Neural cell (in vitro differentiated cells): ENCODE data around the gene AK5. TPM values are rescaled to one million over a fixed set of nuclear protein-coding genes. Genes with fewer than 3 reads are reported as not detected.

Experiments used
- H2AFZ ChIP-seq: fragments of 200-600, 300-800 bp; sonication (generic), shearing (Covaris generic); 2 replicates; pipeline ENCODE4 v1.6.0; 2014; ENCODE audit warnings: low read depth, mild to moderate bottlenecking, antibody characterized with exemption, low read length, moderate library complexity
- H3F3A ChIP-seq: fragments of 200-600 bp; shearing (Covaris generic); 2 replicates; pipeline ENCODE4 v1.6.1; 2016; ENCODE audit warnings: mild to moderate bottlenecking, moderate library complexity, mixed read lengths, antibody characterized with exemption, low read length; ENCODE audit not compliant: insufficient read depth, poor library complexity, severe bottlenecking
- H3K27ac ChIP-seq: fragments of 200-600, 300-800 bp; sonication (generic), shearing (Covaris generic); 2 replicates; pipeline ENCODE4 v1.5.1; 2014; ENCODE audit warnings: mild to moderate bottlenecking, low read length, moderate library complexity
- H3K27me3 ChIP-seq: fragments of 300-800, 200-600 bp; sonication (generic), shearing (Covaris generic); 2 replicates; pipeline ENCODE4 v1.6.0; 2014; ENCODE audit warnings: mild to moderate bottlenecking, low read depth, low read length, moderate library complexity; ENCODE audit not compliant: insufficient read depth
- H3K36me3 ChIP-seq: fragments of 300-800, 200-600 bp; sonication (generic), shearing (Covaris generic); 2 replicates; pipeline ENCODE4 v1.5.1; 2014; ENCODE audit warnings: mild to moderate bottlenecking, antibody characterized with exemption, low read length, moderate library complexity; ENCODE audit not compliant: insufficient read depth
- H3K4me2 ChIP-seq: fragments of 300-800, 200-600 bp; sonication (generic), shearing (Covaris generic); 2 replicates; pipeline ENCODE4 v1.6.0; 2014; ENCODE audit warnings: mild to moderate bottlenecking, low read length
- H3K4me3 ChIP-seq: fragments of 300-800, 200-600 bp; sonication (generic), shearing (Covaris generic); 2 replicates; pipeline ENCODE4 v1.5.1; 2014; ENCODE audit warnings: mild to moderate bottlenecking, low read length, moderate library complexity
- H3K79me2 ChIP-seq: fragments of 200-600 bp; shearing (Covaris generic); replicated peaks from 2 replicates; pipeline ENCODE4 v1.6.0; 2014; ENCODE audit warnings: mild to moderate bottlenecking, low read length, moderate library complexity; ENCODE audit not compliant: insufficient read depth
- H3K9ac ChIP-seq: fragments of 300-800, 200-600 bp; sonication (generic), shearing (Covaris generic); 2 replicates; pipeline ENCODE4 v1.6.1; 2016; ENCODE audit warnings: mild to moderate bottlenecking, low read length, mixed read lengths
- H3K9me2 ChIP-seq: fragments of 200-600 bp; shearing (Covaris generic); 2 replicates; pipeline ENCODE4 v1.6.1; 2016; ENCODE audit warnings: mild to moderate bottlenecking, low read length, mixed read lengths; ENCODE audit not compliant: insufficient read depth
- H3K9me3 ChIP-seq: fragments of 200-600, 300-800 bp; sonication (generic), shearing (Covaris generic); 2 replicates; pipeline ENCODE4 v1.6.1; 2016; ENCODE audit warnings: mild to moderate bottlenecking, mixed run types, low read length, moderate library complexity, mixed read lengths
- H4K20me1 ChIP-seq: fragments of 200-600 bp; shearing (Covaris generic); 2 replicates; pipeline ENCODE4 v1.6.1; 2016; ENCODE audit warnings: mild to moderate bottlenecking, mixed run types; ENCODE audit not compliant: insufficient read depth
- EP300 ChIP-seq: fragments of 450-650 bp; conservative IDR thresholded peaks from 2 replicates; pipeline ENCODE4 v1.6.1; 2014; ENCODE audit warnings: antibody characterized with exemption, mild to moderate bottlenecking, moderate library complexity; ENCODE audit not compliant: poor library complexity, severe bottlenecking
- EZH2 ChIP-seq: fragments of 200-600, 300-800 bp; shearing (Covaris generic), sonication (generic); IDR thresholded peaks from 2 replicates; pipeline ENCODE4 v1.6.1; 2014; ENCODE audit warnings: antibody characterized with exemption, low read length, borderline replicate concordance, mild to moderate bottlenecking; ENCODE audit not compliant: insufficient read depth, poor library complexity, severe bottlenecking
- MXI1 ChIP-seq: fragments of 450-650 bp; conservative IDR thresholded peaks from 2 replicates; pipeline ENCODE4 v1.6.1; 2014; ENCODE audit warnings: antibody characterized with exemption, mild to moderate bottlenecking; ENCODE audit not compliant: poor library complexity, severe bottlenecking
- POLR2AphosphoS5 ChIP-seq: IDR thresholded peaks from 2 replicates; pipeline ENCODE4 v1.6.1; 2012
- RAD21 ChIP-seq: fragments of 450-650 bp; conservative IDR thresholded peaks from 2 replicates; pipeline ENCODE4 v1.6.1; 2014; ENCODE audit warnings: antibody characterized with exemption, mild to moderate bottlenecking, moderate library complexity
- SMC3 ChIP-seq: fragments of 450-650 bp; conservative IDR thresholded peaks from 2 replicates; pipeline ENCODE4 v1.6.1; 2014; ENCODE audit warnings: antibody characterized with exemption, mild to moderate bottlenecking, moderate library complexity; ENCODE audit not compliant: poor library complexity
- TAF1 ChIP-seq: IDR thresholded peaks from 2 replicates; pipeline ENCODE4 v1.6.1; 2012; ENCODE audit warnings: low read depth
- polyA plus RNA-seq: library from polyadenylated mRNA; depleted of rRNA; stranded (reverse); fragments of >200 nt; gene quantifications from 2 replicates; pipeline ENCODE4 v1.2.3, GENCODE V29; 2014
- TF ChIP-seq, protein P1 (sequence below): fragments of 450-650 bp; IDR thresholded peaks from 2 replicates; pipeline ENCODE4 v1.5.1; 2014; ENCODE audit warnings: antibody characterized with exemption, mild to moderate bottlenecking, moderate library complexity; ENCODE audit not compliant: poor library complexity, severe bottlenecking
- TF ChIP-seq, protein P2 (sequence below): IDR thresholded peaks from 2 replicates; pipeline ENCODE4 v1.6.1; 2012; ENCODE audit warnings: borderline replicate concordance

The AK5 gene
- polyA plus RNA-seq, 1 donor from 2014 or later = 7.1 TPM

- no peaks in the 10 kb centered on the region for H3K36me3 ChIP-seq
- H3K4me3 ChIP-seq = no peak overlapping the region
- H3K27me3 ChIP-seq = no peaks in the 10 kb centered on the region
- no peak overlapping the region for H2AFZ ChIP-seq
- no peak overlapping the region for H3K27ac ChIP-seq
- H4K20me1 ChIP-seq = no peaks in the 10 kb centered on the region
- H3F3A ChIP-seq = no peaks in the 10 kb centered on the region
- no peak overlapping the region for H3K4me2 ChIP-seq
- no peak for TF ChIP-seq MXI1
- H3K9ac ChIP-seq = no peak overlapping the region
- no peaks in the 10 kb centered on the region for H3K9me3 ChIP-seq
- H3K9me2 ChIP-seq = no peaks in the 10 kb centered on the region
- no peaks in the 10 kb centered on the region for H3K79me2 ChIP-seq
Observed at GRCh38 chr1:77370583-77371306, 88.9 kb downstream of the AK5 start.

DNA sequence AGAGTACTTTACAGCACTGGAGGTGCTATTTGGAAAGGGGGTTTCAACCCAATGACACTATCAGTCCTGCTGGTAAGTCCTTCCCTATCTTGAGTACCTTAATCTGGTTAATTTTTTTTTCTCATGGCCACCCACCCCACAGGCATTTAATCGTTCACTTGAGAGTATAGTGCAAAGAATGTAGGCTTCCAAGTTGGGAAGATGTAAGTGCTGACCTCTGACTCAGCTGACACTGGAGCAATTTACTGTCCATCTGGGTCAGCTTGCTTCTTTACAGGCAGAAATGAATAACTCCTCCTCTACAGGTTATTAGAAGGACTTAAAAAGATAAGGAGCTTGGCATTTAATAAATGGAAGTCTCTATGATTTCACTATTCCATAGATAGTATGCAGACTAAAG lies 89.6 kb downstream of the AK5 start:
- Histone ChIP-seq H3K27me3 (no peaks in the 10 kb centered on the region), H2AFZ (no peak overlapping the region), H3K36me3 (no peaks in the 10 kb centered on the region), H3K9me2 (no peaks in the 10 kb centered on the region), H3F3A (no peaks in the 10 kb centered on the region), H4K20me1 (no peaks in the 10 kb centered on the region), H3K27ac (no peak overlapping the region), H3K4me2 (no peak overlapping the region), H3K79me2 (no peaks in the 10 kb centered on the region), H3K9ac (no peak overlapping the region), H3K9me3 (no peaks in the 10 kb centered on the region), H3K4me3 (no peak overlapping the region)
- TF ChIP-seq RAD21 = no peak

DNA sequence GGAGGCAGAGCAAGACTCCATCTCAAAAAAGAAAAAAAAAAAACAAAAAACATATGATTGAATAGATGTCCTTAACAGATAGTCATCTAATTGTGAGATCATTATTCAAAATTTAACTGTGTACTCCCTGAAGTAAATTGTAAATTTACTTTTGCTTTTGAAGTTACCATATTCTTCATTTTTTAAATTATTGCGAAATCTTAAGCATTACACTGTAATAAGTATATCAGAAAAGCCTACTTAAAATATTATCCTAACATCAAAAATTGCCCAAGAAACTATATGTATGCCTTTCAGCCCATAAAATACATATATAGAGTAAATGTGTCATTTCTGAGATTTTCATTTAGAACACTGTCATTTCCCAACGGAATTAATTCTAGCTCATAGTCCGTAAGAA lies 91.9 kb downstream of the AK5 start:
- Histone ChIP-seq H3K9me2 (no peaks in the 10 kb centered on the region), H3F3A (no peaks in the 10 kb centered on the region), H3K27ac (no peak overlapping the region), H3K4me2 (no peak overlapping the region), H3K79me2 (no peaks in the 10 kb centered on the region), H3K9me3 (no peaks in the 10 kb centered on the region), H3K4me3 (no peak overlapping the region), H4K20me1 (no peaks in the 10 kb centered on the region), H2AFZ (no peak overlapping the region), H3K36me3 (no peaks in the 10 kb centered on the region), H3K9ac (no peak overlapping the region), H3K27me3 (no peaks in the 10 kb centered on the region)
- TF ChIP-seq EZH2 (no peak), TAF1 (no peak), SMC3 (no peak), POLR2AphosphoS5 (no peak), EP300 (no peak), RAD21 (no peak), MXI1 (no peak)
- TF ChIP-seq, protein P1, sequence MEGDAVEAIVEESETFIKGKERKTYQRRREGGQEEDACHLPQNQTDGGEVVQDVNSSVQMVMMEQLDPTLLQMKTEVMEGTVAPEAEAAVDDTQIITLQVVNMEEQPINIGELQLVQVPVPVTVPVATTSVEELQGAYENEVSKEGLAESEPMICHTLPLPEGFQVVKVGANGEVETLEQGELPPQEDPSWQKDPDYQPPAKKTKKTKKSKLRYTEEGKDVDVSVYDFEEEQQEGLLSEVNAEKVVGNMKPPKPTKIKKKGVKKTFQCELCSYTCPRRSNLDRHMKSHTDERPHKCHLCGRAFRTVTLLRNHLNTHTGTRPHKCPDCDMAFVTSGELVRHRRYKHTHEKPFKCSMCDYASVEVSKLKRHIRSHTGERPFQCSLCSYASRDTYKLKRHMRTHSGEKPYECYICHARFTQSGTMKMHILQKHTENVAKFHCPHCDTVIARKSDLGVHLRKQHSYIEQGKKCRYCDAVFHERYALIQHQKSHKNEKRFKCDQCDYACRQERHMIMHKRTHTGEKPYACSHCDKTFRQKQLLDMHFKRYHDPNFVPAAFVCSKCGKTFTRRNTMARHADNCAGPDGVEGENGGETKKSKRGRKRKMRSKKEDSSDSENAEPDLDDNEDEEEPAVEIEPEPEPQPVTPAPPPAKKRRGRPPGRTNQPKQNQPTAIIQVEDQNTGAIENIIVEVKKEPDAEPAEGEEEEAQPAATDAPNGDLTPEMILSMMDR = no peak
- TF ChIP-seq, protein P2, sequence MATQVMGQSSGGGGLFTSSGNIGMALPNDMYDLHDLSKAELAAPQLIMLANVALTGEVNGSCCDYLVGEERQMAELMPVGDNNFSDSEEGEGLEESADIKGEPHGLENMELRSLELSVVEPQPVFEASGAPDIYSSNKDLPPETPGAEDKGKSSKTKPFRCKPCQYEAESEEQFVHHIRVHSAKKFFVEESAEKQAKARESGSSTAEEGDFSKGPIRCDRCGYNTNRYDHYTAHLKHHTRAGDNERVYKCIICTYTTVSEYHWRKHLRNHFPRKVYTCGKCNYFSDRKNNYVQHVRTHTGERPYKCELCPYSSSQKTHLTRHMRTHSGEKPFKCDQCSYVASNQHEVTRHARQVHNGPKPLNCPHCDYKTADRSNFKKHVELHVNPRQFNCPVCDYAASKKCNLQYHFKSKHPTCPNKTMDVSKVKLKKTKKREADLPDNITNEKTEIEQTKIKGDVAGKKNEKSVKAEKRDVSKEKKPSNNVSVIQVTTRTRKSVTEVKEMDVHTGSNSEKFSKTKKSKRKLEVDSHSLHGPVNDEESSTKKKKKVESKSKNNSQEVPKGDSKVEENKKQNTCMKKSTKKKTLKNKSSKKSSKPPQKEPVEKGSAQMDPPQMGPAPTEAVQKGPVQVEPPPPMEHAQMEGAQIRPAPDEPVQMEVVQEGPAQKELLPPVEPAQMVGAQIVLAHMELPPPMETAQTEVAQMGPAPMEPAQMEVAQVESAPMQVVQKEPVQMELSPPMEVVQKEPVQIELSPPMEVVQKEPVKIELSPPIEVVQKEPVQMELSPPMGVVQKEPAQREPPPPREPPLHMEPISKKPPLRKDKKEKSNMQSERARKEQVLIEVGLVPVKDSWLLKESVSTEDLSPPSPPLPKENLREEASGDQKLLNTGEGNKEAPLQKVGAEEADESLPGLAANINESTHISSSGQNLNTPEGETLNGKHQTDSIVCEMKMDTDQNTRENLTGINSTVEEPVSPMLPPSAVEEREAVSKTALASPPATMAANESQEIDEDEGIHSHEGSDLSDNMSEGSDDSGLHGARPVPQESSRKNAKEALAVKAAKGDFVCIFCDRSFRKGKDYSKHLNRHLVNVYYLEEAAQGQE = no peak
